HL-60 (cell line): ENCODE data around the gene MFSD8.
"Not testable (repeated sequence)": the region's sequence is repeated elsewhere in the genome, so short reads cannot be mapped to it uniquely, and the experiment has no call there.

Experiments
- CTCF ChIP-seq: IDR thresholded peaks from one replicate; pipeline ENCODE4 v1.5.1; 2011; ENCODE audit warnings: low read length, control low read depth, inconsistent platforms; ENCODE audit not compliant: insufficient read depth
- REST ChIP-seq: IDR thresholded peaks from 2 replicates; pipeline ENCODE4 v1.6.1; 2012; ENCODE audit warnings: low read depth; ENCODE audit not compliant: insufficient replicate concordance

GRCh38 chr4:127925720-127926119 lies 39.3 kb downstream of the MFSD8 start:
- TF ChIP-seq CTCF, REST: not testable (repeated sequence)
